HepG2 (cell line): ENCODE results near the gene SOAT2. TPM values are rescaled to one million over a fixed set of nuclear protein-coding genes. Genes with fewer than 3 reads are reported as not detected.

Experiments used
- ATAC-seq: fragments of 200-7000 bp; cut with Tn5 transposase; 3 replicates; pipeline ENCODE4 v1.9.1; 2020; ENCODE audit warnings: mild to moderate bottlenecking, moderate library complexity
- BruUV-seq: library from RNA; stranded (reverse); fragments of 400-500 nt; replicated peaks from 2 replicates; lab custom pipeline; 2021; lab: Mats Ljungman, UMichigan
- CTCF ChIA-PET: fragments of 300-600 bp; formaldehyde crosslinking; extraction: SDS; loops from one replicate; lab custom pipeline; 2021; ENCODE audit warnings: low total read pairs, inconsistent platforms, low intra/inter-chr PET ratio; lab: Yijun Ruan, JAX
- POLR2A ChIA-PET: fragments of 350-600 bp; sonication (Branson Sonifier 250); formaldehyde crosslinking; loops from one replicate; lab custom pipeline; 2020; ENCODE audit warnings: antibody characterized with exemption, inconsistent platforms; lab: Yijun Ruan, JAX
- DNase-seq: peaks from one replicate; pipeline ENCODE4 v3.0.0-alpha.2; 2015; ENCODE audit warnings: low spot score
- FAIRE-seq: peaks from 3 replicates; lab custom pipeline; 2011; peaks lifted over from hg19 to GRCh38; lab: Jason Lieb, UNC
- H2AFZ ChIP-seq: one replicate; pipeline ENCODE4 v1.6.1; 2011; ENCODE audit warnings: low read length, inconsistent platforms
- H3K27ac ChIP-seq: fragments of 300-600 bp; 3 replicates; pipeline ENCODE4 v1.8.0; 2011; ENCODE audit warnings: mixed run types, mild to moderate bottlenecking, mixed read lengths, low read length, inconsistent platforms; ENCODE audit not compliant: insufficient read depth; ENCODE audit errors: extremely low read length
- H3K27me3 ChIP-seq, 2 experiments: fragments of 200-600 bp in 1 of 2; 2 replicates in 1 of 2; 3 replicates in 1 of 2; pipeline versions ENCODE4 v1.6.0 to v1.8.0; 2011; ENCODE audit warnings: low read length in 2 of 2, mild to moderate bottlenecking in 2 of 2, moderate library complexity in 2 of 2, inconsistent platforms in 1 of 2; ENCODE audit not compliant: insufficient read depth in 2 of 2, control insufficient read depth in 1 of 2
- H3K36me3 ChIP-seq, 2 experiments: fragments of 200-600 bp in 1 of 2; replicated peaks in 1 of 2; 2 replicates in 1 of 2; 3 replicates in 1 of 2; pipeline versions ENCODE4 v1.5.1 to v1.8.0; 2011; ENCODE audit warnings: low read length in 2 of 2, inconsistent platforms in 1 of 2; ENCODE audit not compliant: insufficient read depth in 2 of 2, control insufficient read depth in 1 of 2
- H3K4me1 ChIP-seq: 2 replicates; pipeline ENCODE4 v1.5.1; 2012; ENCODE audit warnings: low read length, inconsistent platforms; ENCODE audit not compliant: insufficient read depth
- H3K4me2 ChIP-seq: 2 replicates; pipeline ENCODE4 v1.6.0; 2011; ENCODE audit warnings: low read depth, low read length, inconsistent platforms
- H3K4me3 ChIP-seq, 3 experiments: fragments of 200-600 bp in 1 of 3; sonication (generic), shearing (Covaris generic) in 1 of 3; replicated peaks in 1 of 3; 2 replicates each; pipeline ENCODE4 v1.5.1; 2011 to 2016; ENCODE audit warnings: low read length in 3 of 3, inconsistent platforms in 2 of 3, low read depth in 2 of 3, mild to moderate bottlenecking in 2 of 3, control low read depth in 1 of 3, mixed read lengths in 1 of 3; ENCODE audit not compliant: insufficient read depth in 1 of 3
- H3K79me2 ChIP-seq: one replicate; pipeline ENCODE4 v1.6.1; 2011; ENCODE audit warnings: low read length, inconsistent platforms; ENCODE audit not compliant: insufficient read depth
- H3K9ac ChIP-seq: 2 replicates; pipeline ENCODE4 v1.6.0; 2011; ENCODE audit warnings: mild to moderate bottlenecking, low read depth, low read length, inconsistent platforms; ENCODE audit not compliant: insufficient read depth
- H3K9me3 ChIP-seq: 2 replicates; pipeline ENCODE4 v1.5.1; 2012; ENCODE audit warnings: mild to moderate bottlenecking, low read length
- H4K20me1 ChIP-seq: 2 replicates; pipeline ENCODE4 v1.6.0; 2011; ENCODE audit warnings: inconsistent platforms, mild to moderate bottlenecking, low read length, moderate library complexity; ENCODE audit not compliant: insufficient read depth
- AKAP8 ChIP-seq: sonication (generic); formaldehyde crosslinking; IDR thresholded peaks from 2 replicates; pipeline ENCODE4 v1.5.1; 2020; ENCODE audit warnings: mild to moderate bottlenecking, missing genetic modification reagents
- CCDC6 ChIP-seq: sonication (generic); formaldehyde crosslinking; IDR thresholded peaks from 2 replicates; pipeline ENCODE4 v1.8.1; 2022; ENCODE audit warnings: mild to moderate bottlenecking, missing genetic modification reagents, moderate library complexity
- ELF1 ChIP-seq: sonication (generic); formaldehyde crosslinking; IDR thresholded peaks from 2 replicates; pipeline ENCODE4 v1.4.0; 2020; ENCODE audit warnings: missing genetic modification reagents
- ELF4 ChIP-seq: sonication (generic); formaldehyde crosslinking; IDR thresholded peaks from 2 replicates; pipeline ENCODE4 v1.5.0; 2020; ENCODE audit warnings: missing genetic modification reagents, mild to moderate bottlenecking, moderate library complexity, borderline replicate concordance
- ETS1 ChIP-seq: sonication (generic); formaldehyde crosslinking; IDR thresholded peaks from 2 replicates; pipeline ENCODE4 v1.4.0; 2020; ENCODE audit warnings: missing genetic modification reagents
- MED8 ChIP-seq: sonication (generic); formaldehyde crosslinking; IDR thresholded peaks from 2 replicates; pipeline ENCODE4 v1.8.1; 2023; ENCODE audit warnings: mild to moderate bottlenecking, missing genetic modification reagents; ENCODE audit not compliant: insufficient replicate concordance
- MLX ChIP-seq: IDR thresholded peaks from 2 replicates; pipeline ENCODE4 v1.6.1; 2016
- MXD3 ChIP-seq: IDR thresholded peaks from 2 replicates; pipeline ENCODE4 v1.6.1; 2016; ENCODE audit warnings: mild to moderate bottlenecking, missing biosample characterization, missing genetic modification reagents
- MYC ChIP-seq: sonication (generic); formaldehyde crosslinking; IDR thresholded peaks from 2 replicates; pipeline ENCODE4 v1.9.0; 2021; ENCODE audit warnings: missing genetic modification reagents, borderline replicate concordance
- NFATC3 ChIP-seq: sonication (generic); formaldehyde crosslinking; IDR thresholded peaks from 2 replicates; pipeline ENCODE4 v1.5.1; 2020; ENCODE audit warnings: mild to moderate bottlenecking, missing genetic modification reagents
- NFKBIZ ChIP-seq: IDR thresholded peaks from 2 replicates; pipeline ENCODE4 v1.6.1; 2018; ENCODE audit warnings: missing genetic modification reagents, missing compliant biosample characterization
- PAXIP1 ChIP-seq: sonication (generic); formaldehyde crosslinking; conservative IDR thresholded peaks from 2 replicates; pipeline ENCODE4 v1.4.0; 2020; ENCODE audit warnings: mild to moderate bottlenecking, missing genetic modification reagents, moderate library complexity
- RFX3 ChIP-seq: IDR thresholded peaks from 2 replicates; pipeline ENCODE4 v1.6.1; 2016; ENCODE audit warnings: missing biosample characterization, missing genetic modification reagents
- ZBTB14 ChIP-seq: sonication (generic); formaldehyde crosslinking; IDR thresholded peaks from 2 replicates; pipeline ENCODE4 v1.4.0; 2020; ENCODE audit warnings: missing genetic modification reagents
- ZNF282 ChIP-seq: fragments of 450-650 bp; IDR thresholded peaks from 2 replicates; pipeline ENCODE4 v1.6.1; 2018; ENCODE audit not compliant: partially characterized antibody
- ZNF414 ChIP-seq: sonication (generic); formaldehyde crosslinking; IDR thresholded peaks from 2 replicates; pipeline ENCODE4 v1.5.0; 2020; ENCODE audit warnings: missing genetic modification reagents
- ZNF547 ChIP-seq: sonication (generic); formaldehyde crosslinking; IDR thresholded peaks from 2 replicates; pipeline ENCODE4 v1.5.1; 2020; ENCODE audit warnings: mild to moderate bottlenecking, missing genetic modification reagents
- ZNF607 ChIP-seq: sonication (generic); formaldehyde crosslinking; IDR thresholded peaks from 2 replicates; pipeline ENCODE4 v1.5.1; 2020; ENCODE audit warnings: missing genetic modification reagents, mild to moderate bottlenecking, borderline replicate concordance
- WGBS: methylation state at CpG from one replicate; pipeline ENCODE4 v1.1.6; 2017; ENCODE audit warnings: low lambda C conversion rate; 5-methylcytosine and 5-hydroxymethylcytosine counted together
- in situ Hi-C: cut with HindIII; loops from 2 replicates; pipeline ENCODE4 v1.10.0; 2017; ENCODE audit warnings: low pct_unique_long_range_greater_than_20kb; ENCODE audit not compliant: extremely low pct_ligation_motif_present
- intact Hi-C: fragments of 100-400 bp; cut with micrococcal nuclease; formaldehyde crosslinking; loops from one replicate; pipeline ENCODE4 v1.10.0; 2022; ENCODE audit not compliant: unreplicated experiment
- polyA plus RNA-seq, 8 experiments: library from polyadenylated mRNA; depleted of rRNA in 3 of 8; stranded (reverse) in 7 of 8; unstranded in 1 of 8; fragments of >200 nt; fragmentation: Illumina TruSeq in 4 of 8; extraction: Trizol in 4 of 8; gene quantifications; 2 replicates each; pipeline versions ENCODE4 v1.2.1 to v1.2.3, GENCODE V29; 2011 to 2016; ENCODE audit warnings: low read depth in 4 of 8, missing spikeins in 1 of 8, mixed read lengths in 1 of 8; ENCODE audit not compliant: insufficient read depth in 1 of 8
- total RNA-seq, 5 experiments: library from RNA; depleted of rRNA; stranded (reverse); fragments of >200 nt; fragmentation: Illumina TruSeq; extraction: Trizol; gene quantifications; 2 replicates each; pipeline ENCODE4 v1.2.3, GENCODE V29; 2016; ENCODE audit warnings: low read depth in 1 of 5

SOAT2 gene
- total and polyA plus RNA-seq, 2 of the 13 experiments (the other 11 are each of a cell fraction or from before 2014, with no cell fraction given): 14.9 to 108 TPM

GRCh38 chr12:53090554-53090953, 12.7 kb upstream of the SOAT2 start:
- no TSS peak for BruUV-seq
- FAIRE-seq (no peak), DNase-seq (no peak), ATAC-seq (no peak)
- ChIA-PET CTCF (no interaction called here), POLR2A (interaction anchor here (2.5 kb wide), 1 partner anchor 11 kb away, joined by 11 read pairs; the partner anchor contains the start of gene SPRYD3)
- Histone ChIP-seq H3K79me2 (no peaks in the 10 kb centered on the region), H3K27me3 (peaks cover 0 to 12% of the 10 kb centered on the region in 2 experiments; a peak in 2 of 5 replicates), H3K4me3 (no peak overlapping the region), H3K4me1 (peaks cover 18% of the 10 kb centered on the region), H4K20me1 (no peaks in the 10 kb centered on the region), H3K9ac (no peak overlapping the region), H3K9me3 (no peaks in the 10 kb centered on the region), H2AFZ (no peak overlapping the region), H3K36me3 (no peaks in the 10 kb centered on the region), H3K27ac (no peak overlapping the region), H3K4me2 (no peak overlapping the region)
- in situ Hi-C loops (no loop called here), intact Hi-C loops (no loop called here)
- whole genome bisulfite sequencing: 7% methylated on average over 2 of the region's 2 CpGs
- TF ChIP-seq ELF4 (CRISPR knock-in tag) (no peak), CCDC6 (CRISPR knock-in tag) (no peak), ZNF282 (no peak), PAXIP1 (no peak), AKAP8 (CRISPR knock-in tag) (no peak), MED8 (no peak), MLX (CRISPR knock-in tag) (no peak), NFATC3 (CRISPR knock-in tag) (no peak), MXD3 (CRISPR knock-in tag) (no peak), ZNF547 (CRISPR knock-in tag) (no peak), NFKBIZ (CRISPR knock-in tag) (no peak), RFX3 (CRISPR knock-in tag) (no peak), ZNF414 (CRISPR knock-in tag) (no peak), ELF1 (no peak), ZNF607 (no peak), ZBTB14 (CRISPR knock-in tag) (no peak), MYC (no peak), ETS1 (CRISPR knock-in tag) (no peak)
